Activated CD8-positive, alpha-beta memory T cell treated with anti-CD3 and anti-CD28 coated beads, Interleukin-2, amount 50 U/mL, for 4 hours (primary cell): ENCODE measurements around the gene POLE4.

Source experiments
- DNase-seq: peaks from one replicate; pipeline ENCODE4 v3.0.0-alpha.2; 2020

Gene POLE4

DNA sequence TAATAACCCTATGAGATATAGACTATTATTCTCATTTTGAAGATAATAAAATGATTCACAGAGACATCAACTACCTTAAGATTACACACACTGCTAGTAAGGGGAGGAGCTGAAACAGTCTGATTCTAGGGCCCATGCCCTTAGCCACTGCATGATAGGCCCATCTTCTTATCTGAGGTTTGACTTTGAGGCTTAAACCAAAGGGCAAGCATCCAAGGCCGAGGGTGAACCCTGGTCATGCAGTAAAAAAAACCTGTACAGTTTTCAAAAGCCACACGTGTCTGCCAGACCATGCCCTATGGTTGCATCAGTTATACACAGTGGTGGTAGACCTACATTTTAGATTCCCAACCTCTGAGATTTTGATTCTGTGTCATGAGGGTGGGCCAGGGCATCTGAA, 44.8 kb downstream of the POLE4 start:
- no peak for DNase-seq

DNA sequence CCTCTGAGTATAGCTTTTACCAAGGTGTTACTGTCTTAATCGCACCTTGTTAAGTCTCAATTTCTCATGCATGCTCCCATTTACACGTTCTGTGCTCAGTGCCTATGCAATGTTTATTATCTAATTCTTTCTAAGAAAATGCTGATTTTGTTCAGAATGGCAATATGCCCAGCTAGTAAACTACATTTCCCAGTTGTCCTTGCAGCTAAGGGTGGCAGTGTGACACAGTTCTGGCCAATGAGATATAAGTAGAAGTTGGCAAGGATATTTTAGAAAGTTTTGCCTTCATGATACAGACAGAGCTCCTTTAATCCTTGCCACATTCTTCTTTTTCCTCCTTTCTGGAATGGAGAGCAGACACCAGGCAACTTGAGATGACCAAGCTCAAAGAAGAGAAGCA, 45.3 kb downstream of the POLE4 start:
- DNase-seq: no peak

DNA sequence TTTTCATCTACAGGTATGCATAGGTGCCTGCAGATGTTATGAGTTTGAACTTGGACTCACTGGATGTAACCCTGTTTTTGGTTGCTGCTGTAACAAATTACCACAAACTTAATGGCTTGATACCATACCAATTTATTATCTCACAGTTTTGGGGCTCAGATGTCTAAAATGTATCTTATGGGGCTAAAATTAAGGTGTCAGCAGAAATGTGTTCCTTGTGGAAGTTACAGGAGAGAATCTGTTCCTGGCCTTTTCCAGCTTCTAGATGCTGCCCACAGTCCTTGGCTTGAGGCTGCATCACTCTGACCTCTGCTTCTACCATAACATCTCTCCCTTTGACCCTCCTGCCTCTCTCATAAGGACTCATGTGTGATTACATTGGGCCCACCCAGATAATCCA, 47.6 kb downstream of the POLE4 start:
- no peak for DNase-seq

DNA sequence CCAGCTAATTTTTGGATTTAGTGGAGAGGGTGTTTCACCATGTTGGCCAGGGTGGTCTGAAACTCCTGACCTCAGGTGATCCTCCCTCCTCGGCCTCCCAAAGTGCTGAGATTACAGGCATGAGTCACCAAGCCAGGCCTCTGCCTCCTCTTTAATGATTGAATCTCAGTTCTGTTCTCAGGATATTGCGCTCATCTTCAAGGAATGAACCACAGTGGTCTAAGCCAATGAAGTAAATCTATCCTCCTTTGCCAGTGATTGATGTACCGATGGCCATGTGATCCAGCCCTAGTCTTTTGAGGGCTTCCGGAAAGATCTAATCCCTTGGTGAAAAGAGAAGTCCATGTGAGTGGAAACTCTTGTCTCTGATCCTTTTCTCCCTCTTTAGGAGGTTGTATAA, 48.6 kb downstream of the POLE4 start:
- DNase-seq: no peak

DNA sequence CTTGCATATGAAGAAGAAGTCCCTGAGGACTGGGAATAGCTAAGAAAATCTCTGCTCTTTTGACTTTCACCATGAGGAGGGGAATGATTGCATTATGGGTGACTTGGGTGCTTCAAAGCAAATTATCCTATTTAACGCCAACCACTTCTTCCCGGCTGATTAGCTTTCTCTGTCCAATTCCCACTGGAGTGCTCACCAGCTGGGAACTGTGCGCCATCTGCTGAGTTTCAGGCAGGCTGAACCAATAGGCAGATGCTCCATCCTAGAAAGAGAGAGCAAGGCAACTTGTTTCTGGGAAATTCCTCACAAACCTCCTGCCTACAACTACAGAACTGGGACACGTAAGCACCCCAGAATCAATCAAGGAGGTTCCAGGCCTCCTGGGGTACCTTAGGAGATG, 49.4 kb downstream of the POLE4 start:
- DNase-seq: no peak

DNA sequence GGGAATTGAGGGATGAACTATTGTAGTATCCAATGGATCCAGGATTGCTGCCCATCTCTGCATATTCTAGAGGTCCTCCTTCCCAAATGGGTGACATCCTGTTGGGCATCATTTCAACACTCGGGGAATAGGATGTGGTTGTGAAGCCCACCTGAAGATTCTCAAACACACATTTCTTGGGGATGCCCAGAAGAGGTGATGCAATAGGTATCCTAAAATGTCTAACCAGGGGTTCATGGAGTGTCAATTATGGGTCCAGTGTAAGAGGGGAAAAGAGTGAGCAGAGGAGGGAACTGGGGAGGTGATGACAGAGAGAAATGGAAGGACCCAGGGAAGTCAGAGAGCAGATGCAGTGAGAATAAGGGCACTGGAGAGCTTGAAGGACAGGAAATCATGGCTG, 52.1 kb downstream of the POLE4 start:
- DNase-seq: no peak

DNA sequence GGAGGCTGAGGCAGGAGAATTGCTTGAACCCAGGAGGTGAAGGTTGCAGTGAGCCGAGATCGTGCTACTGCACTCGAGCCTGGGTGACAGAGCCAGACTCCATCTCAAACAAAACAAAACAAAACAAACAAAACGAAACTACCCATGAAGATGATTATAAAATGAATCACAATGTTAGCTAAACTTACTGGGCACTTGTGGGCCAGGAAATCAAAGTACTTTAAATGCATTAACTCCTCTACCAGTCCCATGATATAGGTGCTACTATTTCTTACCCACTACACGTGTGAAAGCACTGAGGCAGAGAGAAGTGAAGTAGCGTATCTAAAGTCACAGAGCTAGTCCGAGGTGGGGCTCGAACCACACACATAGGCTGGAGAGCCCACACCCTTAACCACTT, 53.6 kb downstream of the POLE4 start:
- DNase-seq: no peak

DNA sequence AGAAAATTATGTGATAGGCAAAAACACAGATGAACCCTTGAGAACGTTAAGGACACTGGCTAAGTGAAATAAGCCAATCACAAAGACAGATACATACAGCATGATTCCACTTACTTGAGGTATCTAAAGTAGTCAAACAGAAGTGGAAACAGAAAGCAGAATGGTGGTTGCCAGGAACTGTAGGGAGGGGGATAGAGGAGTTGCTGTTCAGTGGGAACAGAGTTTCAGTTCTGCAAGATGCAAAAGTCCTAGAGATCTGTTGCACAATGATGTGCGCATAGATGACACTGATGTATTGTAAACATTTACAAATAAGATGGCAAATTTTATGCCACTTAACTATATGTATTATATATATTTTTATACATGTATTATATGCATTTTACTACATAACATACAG, 59.7 kb downstream of the POLE4 start:
- DNase-seq: no peak
